DND-41 (cell line): ENCODE results near the gene TBC1D3I.
"Not testable (repeated sequence)": the region's sequence is repeated elsewhere in the genome, so short reads cannot be mapped to it uniquely, and the experiment has no call there.

Experiments
- EZH2 ChIP-seq: IDR thresholded peaks from 3 replicates; pipeline ENCODE4 v1.6.1; 2012; ENCODE audit warnings: borderline replicate concordance, low read depth, mild to moderate bottlenecking, moderate library complexity, low read length, inconsistent platforms; ENCODE audit not compliant: severe bottlenecking
- TF ChIP-seq, protein P1 (sequence below): IDR thresholded peaks from 2 replicates; pipeline ENCODE4 v1.5.1; 2012; ENCODE audit warnings: borderline replicate concordance, low read length, moderate library complexity, mild to moderate bottlenecking; ENCODE audit not compliant: poor library complexity, severe bottlenecking; ENCODE audit errors: extremely low read depth

DNA sequence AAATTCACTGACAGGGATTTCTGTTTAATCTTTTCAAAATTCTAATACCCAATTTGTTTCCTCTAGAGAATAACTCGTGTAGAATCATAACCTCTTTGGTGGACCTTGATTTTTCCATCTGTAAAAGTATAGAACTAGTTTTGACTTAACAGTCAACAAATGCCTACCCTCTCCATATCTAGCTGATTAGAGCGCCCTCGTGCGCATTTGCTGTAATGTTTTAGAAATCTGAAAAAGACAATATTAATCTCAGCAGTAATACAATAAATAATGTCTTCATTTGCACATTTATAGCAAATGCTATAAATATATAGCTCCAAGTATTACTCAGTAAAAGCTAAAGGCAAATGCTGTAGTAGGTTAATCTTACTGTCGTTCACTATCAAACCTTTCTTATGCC is 34.7 kb downstream of the TBC1D3I start:
- not testable (repeated sequence) for TF ChIP-seq EZH2
- TF ChIP-seq, protein P1, sequence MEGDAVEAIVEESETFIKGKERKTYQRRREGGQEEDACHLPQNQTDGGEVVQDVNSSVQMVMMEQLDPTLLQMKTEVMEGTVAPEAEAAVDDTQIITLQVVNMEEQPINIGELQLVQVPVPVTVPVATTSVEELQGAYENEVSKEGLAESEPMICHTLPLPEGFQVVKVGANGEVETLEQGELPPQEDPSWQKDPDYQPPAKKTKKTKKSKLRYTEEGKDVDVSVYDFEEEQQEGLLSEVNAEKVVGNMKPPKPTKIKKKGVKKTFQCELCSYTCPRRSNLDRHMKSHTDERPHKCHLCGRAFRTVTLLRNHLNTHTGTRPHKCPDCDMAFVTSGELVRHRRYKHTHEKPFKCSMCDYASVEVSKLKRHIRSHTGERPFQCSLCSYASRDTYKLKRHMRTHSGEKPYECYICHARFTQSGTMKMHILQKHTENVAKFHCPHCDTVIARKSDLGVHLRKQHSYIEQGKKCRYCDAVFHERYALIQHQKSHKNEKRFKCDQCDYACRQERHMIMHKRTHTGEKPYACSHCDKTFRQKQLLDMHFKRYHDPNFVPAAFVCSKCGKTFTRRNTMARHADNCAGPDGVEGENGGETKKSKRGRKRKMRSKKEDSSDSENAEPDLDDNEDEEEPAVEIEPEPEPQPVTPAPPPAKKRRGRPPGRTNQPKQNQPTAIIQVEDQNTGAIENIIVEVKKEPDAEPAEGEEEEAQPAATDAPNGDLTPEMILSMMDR: not testable (repeated sequence)
